ENCODE measurements around the gene ZNF614. TPM values are rescaled to one million over a fixed set of nuclear protein-coding genes. Genes with fewer than 3 reads are reported as not detected.

The ZNF614 gene
- total and polyA plus RNA-seq, 2 of the 13 experiments (the other 11 are each of a cell fraction or from before 2014, with no cell fraction given) = 13.0 to 22.8 TPM

- TF ChIP-seq MED1 (CRISPR knock-in tag; IDR thresholded peaks at IDR 0.05) (peak; percentile 32; the same call in 1 of the 2 replicates), HOMEZ (CRISPR knock-in tag; IDR thresholded peaks at IDR 0.05; ENCODE audit: low read depth) (peak; percentile 48; the same call in 1 of the 2 replicates), TCF7 (IDR thresholded peaks at IDR 0.05; ENCODE audit: low read depth) (peak; percentile 53; the same call in 1 of the 2 replicates), SOX13 (IDR thresholded peaks at IDR 0.05) (peak; percentile 86), SOX13 (CRISPR knock-in tag; conservative IDR thresholded peaks at IDR 0.05 in 1 of 2, IDR thresholded peaks at IDR 0.05 in 1 of 2) (peak in 1 of 2 experiments; percentile 97; a peak in 2 of 4 replicates), GATAD2A (CRISPR knock-in tag; IDR thresholded peaks at IDR 0.05) (peak; percentile 84), ZNF646 (CRISPR knock-in tag; IDR thresholded peaks at IDR 0.05) (0 out of 2 replicates have a peak, but pooled peaks have one; percentile 27), RXRB (CRISPR knock-in tag; IDR thresholded peaks at IDR 0.05; ENCODE audit: borderline replicate concordance) (peak; percentile 36; the same call in 1 of the 2 replicates)
Observed at GRCh38 chr19:52024478-52024877, 3.7 kb downstream of the ZNF614 start (continued).

All from HepG2 (cell line).